Esophagus squamous epithelium (tissue), 5 donors: ENCODE data around the gene AKIP1. TPM values are rescaled to one million over a fixed set of nuclear protein-coding genes. Genes with fewer than 3 reads are reported as not detected.

Source experiments
- DNase-seq: peaks from one replicate; lab custom pipeline; 2025; lab: John Stamatoyannopoulos, UW
- H3K27ac ChIP-seq, 4 donors: fragments of 200-600 bp; sonication (generic); one replicate each; pipeline ENCODE4 v1.5.1; 2016 to 2019; ENCODE audit warnings: mild to moderate bottlenecking in 1 of 4
- H3K27me3 ChIP-seq, 4 donors: fragments of 200-600 bp; sonication (generic); 1 replicate in 3 of 4; 2 replicates in 1 of 4; pipeline versions ENCODE4 v1.5.1 to v1.6.0; 2017 to 2021; ENCODE audit warnings: antibody characterized with exemption in 1 of 4
- H3K36me3 ChIP-seq, 3 donors: fragments of 200-600 bp; sonication (generic); one replicate each; pipeline ENCODE4 v1.5.1; 2016 to 2019
- H3K4me1 ChIP-seq, 3 donors: fragments of 200-600 bp; sonication (generic); one replicate each; pipeline ENCODE4 v1.5.1; 2017 to 2019
- H3K4me3 ChIP-seq, 4 donors: fragments of 200-600 bp; sonication (generic); 1 replicate in 3 of 4; 2 replicates in 1 of 4; pipeline ENCODE4 v1.5.1; 2016 to 2019; ENCODE audit warnings: mild to moderate bottlenecking in 2 of 4, moderate library complexity in 1 of 4
- H3K9me3 ChIP-seq, 3 donors: fragments of 200-600 bp; sonication (generic); one replicate each; pipeline ENCODE4 v1.5.1; 2016 to 2019
- CTCF ChIP-seq, 6 experiments: fragments of 450-650 bp in 4 of 6; fragments of 200-600 bp in 2 of 6; sonication (generic) in 2 of 6; IDR thresholded peaks; one replicate each; pipeline ENCODE4 v1.5.1; 2016 to 2019; ENCODE audit warnings: antibody characterized with exemption in 6 of 6, mild to moderate bottlenecking in 4 of 6, moderate library complexity in 4 of 6
- POLR2A ChIP-seq, 4 donors: fragments of 450-650 bp; IDR thresholded peaks; one replicate each; pipeline ENCODE4 v1.6.1; 2017; ENCODE audit warnings: antibody characterized with exemption in 4 of 4, mild to moderate bottlenecking in 4 of 4, moderate library complexity in 3 of 4
- WGBS, 2 donors: methylation state at CpG; one replicate each; pipeline ENCODE4 v1.1.5; 2018; 5-methylcytosine and 5-hydroxymethylcytosine counted together
- intact Hi-C: fragments of 100-400 bp; cut with DNase I; formaldehyde crosslinking; loops from one replicate; pipeline ENCODE4 v1.15.0; 2022
- small RNA-seq, 4 donors: library from RNA; depleted of rRNA; stranded (forward); fragments of <200 nt; gene quantifications; one replicate each; pipeline ENCODE3, GENCODE V24; 2016
- total RNA-seq, 4 donors: library from RNA; depleted of rRNA; stranded (reverse); fragments of >200 nt; gene quantifications; one replicate each; pipeline ENCODE4 v1.1.0, GENCODE V29; 2016
- donor health status: DM: yes; HTN: yes; CAD: no.

AKIP1 gene
- total RNA-seq, 4 donors from 2014 or later, result 9.8 to 37.2 (median 23.1) TPM

GRCh38 chr11:8967184-8967583 lies 56.2 kb downstream of the AKIP1 start:
- peaks cover 13 to 32% (median 19%) of the 10 kb centered on the region in 3 donors for H3K4me1 ChIP-seq
- H3K9me3 ChIP-seq, result no peaks in the 10 kb centered on the region
- H3K36me3 ChIP-seq, result peaks cover 0 to 12% (median 0%) of the 10 kb centered on the region in 3 donors
- intact Hi-C loops, result no loop called here
- 85 to 87% methylated on average over 8 of the region's 8 CpGs for WGBS, 2 donors
- DNase-seq, result no peak
- no peak for TF ChIP-seq POLR2A (IDR thresholded peaks at IDR 0.05)
- no peak for TF ChIP-seq CTCF (IDR thresholded peaks at IDR 0.05)
- no peak overlapping the region for H3K4me3 ChIP-seq
- H3K27ac ChIP-seq, result no peak overlapping the region
- no peaks in the 10 kb centered on the region for H3K27me3 ChIP-seq

Small RNAs within 50 kb of the gene (small RNA-seq; reads per million reads assigned to genes)
- 0 reads per million in 4 donors for gene RF00019

Other genes with a start within 250 kb of the AKIP1 start
- 1 to 10 TPM; 4.5 to 5.5 (median 4.8) TPM for gene TRIM66, start 228.5 kb upstream of the AKIP1 start, total RNA-seq
- 1,000 to 10,000 TPM in 3 of 4 donors, 100 to 1,000 TPM in 1; 921 to 1,566 (median 1,106) TPM for gene RPL27A, start 228.4 kb upstream of the AKIP1 start, total RNA-seq
- not detected for gene C11orf16, start 21.8 kb downstream of the AKIP1 start, total RNA-seq
- not detected for gene ASCL3, start 31.8 kb downstream of the AKIP1 start, total RNA-seq
- gene TMEM9B, start 53.3 kb downstream of the AKIP1 start, total RNA-seq, result 10 to 100 TPM; 41.7 to 73.2 (median 57.6) TPM
- gene NRIP3, start 92.8 kb downstream of the AKIP1 start, total RNA-seq, result 1 to 10 TPM in 2 of 4 donors, under 1 TPM in 2; 0.66 to 1.4 (median 1.0) TPM
- 1 to 10 TPM in 3 of 4 donors, under 1 TPM in 1; 0.97 to 4.9 (median 3.8) TPM for gene SCUBE2, start 180.4 kb downstream of the AKIP1 start, total RNA-seq